NOMO-1 (cell line): ENCODE measurements around the gene CPNE4.

ENCODE experiments used
- DNase-seq, 2 experiments: peaks; one replicate each; lab custom pipeline; 2025; ENCODE audit not compliant: unreplicated experiment in 2 of 2; lab: John Stamatoyannopoulos, UW

Gene CPNE4

GRCh38 chr3:131711114-131711768, 323.6 kb downstream of the CPNE4 start:
- no peak for DNase-seq

GRCh38 chr3:131708241-131708640, 326.6 kb downstream of the CPNE4 start:
- DNase-seq: no peak

GRCh38 chr3:131705558-131706051, 329.2 kb downstream of the CPNE4 start:
- no peak for DNase-seq

- DNase-seq: no peak
Observed at GRCh38 chr3:131705099-131705498, 329.7 kb downstream of the CPNE4 start.

GRCh38 chr3:131704098-131704497, 330.7 kb downstream of the CPNE4 start:
- no peak for DNase-seq

- no peak for DNase-seq
Observed at GRCh38 chr3:131702146-131702545, 332.7 kb downstream of the CPNE4 start.

GRCh38 chr3:131701153-131701770, 333.6 kb downstream of the CPNE4 start:
- no peak for DNase-seq

- DNase-seq: no peak
Observed at GRCh38 chr3:131699001-131699400, 335.8 kb downstream of the CPNE4 start.

GRCh38 chr3:131694376-131694775, 340.4 kb downstream of the CPNE4 start:
- DNase-seq: no peak

GRCh38 chr3:131692356-131692755, 342.5 kb downstream of the CPNE4 start:
- no peak for DNase-seq

- no peak for DNase-seq
Observed at GRCh38 chr3:131690800-131691199, 344.0 kb downstream of the CPNE4 start.

GRCh38 chr3:131688370-131688769, 346.4 kb downstream of the CPNE4 start:
- DNase-seq: no peak

- DNase-seq: no peak
Observed at GRCh38 chr3:131669600-131669999, 365.2 kb downstream of the CPNE4 start.

- DNase-seq: no peak
Observed at GRCh38 chr3:131658771-131659170, 376.0 kb downstream of the CPNE4 start.

GRCh38 chr3:131658115-131658514, 376.7 kb downstream of the CPNE4 start:
- DNase-seq: no peak

- DNase-seq: peak in 1 of 2 experiments; percentile 36
Observed at GRCh38 chr3:131655070-131655690, 379.6 kb downstream of the CPNE4 start.

- no peak for DNase-seq
Observed at GRCh38 chr3:131645638-131646037, 389.2 kb downstream of the CPNE4 start.

GRCh38 chr3:131636266-131636775, 398.5 kb downstream of the CPNE4 start:
- no peak for DNase-seq

GRCh38 chr3:131630807-131631206, 404.0 kb downstream of the CPNE4 start:
- DNase-seq: peak in 1 of 2 experiments; percentile 3

GRCh38 chr3:131630097-131630496, 404.7 kb downstream of the CPNE4 start:
- peak; percentile 83 to 98 for DNase-seq

- no peak for DNase-seq
Observed at GRCh38 chr3:131623431-131623830, 411.4 kb downstream of the CPNE4 start.

- no peak for DNase-seq
Observed at GRCh38 chr3:131622726-131623125, 412.1 kb downstream of the CPNE4 start.
